ENCODE results near the gene RALGAPA2.

Gene RALGAPA2

GRCh38 chr20:20439602-20440190 is 272.7 kb downstream of the RALGAPA2 start:
- no peak for TF ChIP-seq CTCF (IDR thresholded peaks at IDR 0.05; ENCODE audit: low read depth, low read length)
- no peak overlapping the region for H3K4me3 ChIP-seq (ENCODE audit: low read depth, low read length)
- in situ Hi-C loops (cut with HindIII; ENCODE audit: low sequenced_read_pairs): no loop called here
- no peak for DNase-seq (ENCODE audit: low read depth, low spot score)

GRCh38 chr20:20437314-20437713 is 275.1 kb downstream of the RALGAPA2 start:
- no peak overlapping the region for H3K4me3 ChIP-seq (ENCODE audit: low read depth, low read length)
- TF ChIP-seq CTCF (IDR thresholded peaks at IDR 0.05; ENCODE audit: low read depth, low read length): no peak
- no peak for DNase-seq (ENCODE audit: low read depth, low spot score)
- in situ Hi-C loops (cut with HindIII; ENCODE audit: low sequenced_read_pairs): no loop called here

- in situ Hi-C loops (cut with HindIII; ENCODE audit: low sequenced_read_pairs): no loop called here
- DNase-seq (ENCODE audit: low read depth, low spot score): no peak
- no peak for TF ChIP-seq CTCF (IDR thresholded peaks at IDR 0.05; ENCODE audit: low read depth, low read length)
- H3K4me3 ChIP-seq (ENCODE audit: low read depth, low read length): no peak overlapping the region
These were observed 275.8 kb downstream of the RALGAPA2 start for GRCh38 chr20:20436689-20437088.

- in situ Hi-C loops (cut with HindIII; ENCODE audit: low sequenced_read_pairs): no loop called here
- no peak for DNase-seq (ENCODE audit: low read depth, low spot score)
- H3K4me3 ChIP-seq (ENCODE audit: low read depth, low read length): no peak overlapping the region
- no peak for TF ChIP-seq CTCF (IDR thresholded peaks at IDR 0.05; ENCODE audit: low read depth, low read length)
These were observed 277.0 kb downstream of the RALGAPA2 start for GRCh38 chr20:20435453-20435852.

- TF ChIP-seq CTCF (IDR thresholded peaks at IDR 0.05; ENCODE audit: low read depth, low read length): no peak
- in situ Hi-C loops (cut with HindIII; ENCODE audit: low sequenced_read_pairs): no loop called here
- no peak overlapping the region for H3K4me3 ChIP-seq (ENCODE audit: low read depth, low read length)
- DNase-seq (ENCODE audit: low read depth, low spot score): no peak
These were observed 279.7 kb downstream of the RALGAPA2 start for GRCh38 chr20:20432618-20433286.

- H3K4me3 ChIP-seq (ENCODE audit: low read depth, low read length): no peak overlapping the region
- TF ChIP-seq CTCF (IDR thresholded peaks at IDR 0.05; ENCODE audit: low read depth, low read length): no peak
- no peak for DNase-seq (ENCODE audit: low read depth, low spot score)
- in situ Hi-C loops (cut with HindIII; ENCODE audit: low sequenced_read_pairs): no loop called here
These were observed 282.4 kb downstream of the RALGAPA2 start for GRCh38 chr20:20430066-20430465.

Measured in astrocyte of the spinal cord (primary cell).